GM12891 (cell line): ENCODE measurements around the gene WNT11.

Source experiments
- POLR2A ChIP-seq: IDR thresholded peaks from 2 replicates; pipeline ENCODE4 v1.6.1; 2011; ENCODE audit warnings: low read depth, low read length, control low read depth
- POLR2AphosphoS5 ChIP-seq: IDR thresholded peaks from 2 replicates; pipeline ENCODE4 v1.6.1; 2011; ENCODE audit warnings: low read depth, low read length, control low read depth
- SPI1 ChIP-seq: IDR thresholded peaks from 2 replicates; pipeline ENCODE4 v1.6.1; 2011; ENCODE audit warnings: low read depth, low read length, control low read depth
- TAF1 ChIP-seq: IDR thresholded peaks from 2 replicates; pipeline ENCODE4 v1.6.1; 2011; ENCODE audit warnings: low read depth, low read length, control low read depth

- TF ChIP-seq POLR2A (no peak), POLR2AphosphoS5 (no peak), TAF1 (no peak), SPI1 (no peak)
Measured at GRCh38 chr11:76206327-76207081, at the start of gene WNT11.
